Measurements from ENCODE around the gene CARS2.
"Not testable (repeated sequence)": the region's sequence is repeated elsewhere in the genome, so short reads cannot be mapped to it uniquely, and the experiment has no call there.

The CARS2 gene

DNA sequence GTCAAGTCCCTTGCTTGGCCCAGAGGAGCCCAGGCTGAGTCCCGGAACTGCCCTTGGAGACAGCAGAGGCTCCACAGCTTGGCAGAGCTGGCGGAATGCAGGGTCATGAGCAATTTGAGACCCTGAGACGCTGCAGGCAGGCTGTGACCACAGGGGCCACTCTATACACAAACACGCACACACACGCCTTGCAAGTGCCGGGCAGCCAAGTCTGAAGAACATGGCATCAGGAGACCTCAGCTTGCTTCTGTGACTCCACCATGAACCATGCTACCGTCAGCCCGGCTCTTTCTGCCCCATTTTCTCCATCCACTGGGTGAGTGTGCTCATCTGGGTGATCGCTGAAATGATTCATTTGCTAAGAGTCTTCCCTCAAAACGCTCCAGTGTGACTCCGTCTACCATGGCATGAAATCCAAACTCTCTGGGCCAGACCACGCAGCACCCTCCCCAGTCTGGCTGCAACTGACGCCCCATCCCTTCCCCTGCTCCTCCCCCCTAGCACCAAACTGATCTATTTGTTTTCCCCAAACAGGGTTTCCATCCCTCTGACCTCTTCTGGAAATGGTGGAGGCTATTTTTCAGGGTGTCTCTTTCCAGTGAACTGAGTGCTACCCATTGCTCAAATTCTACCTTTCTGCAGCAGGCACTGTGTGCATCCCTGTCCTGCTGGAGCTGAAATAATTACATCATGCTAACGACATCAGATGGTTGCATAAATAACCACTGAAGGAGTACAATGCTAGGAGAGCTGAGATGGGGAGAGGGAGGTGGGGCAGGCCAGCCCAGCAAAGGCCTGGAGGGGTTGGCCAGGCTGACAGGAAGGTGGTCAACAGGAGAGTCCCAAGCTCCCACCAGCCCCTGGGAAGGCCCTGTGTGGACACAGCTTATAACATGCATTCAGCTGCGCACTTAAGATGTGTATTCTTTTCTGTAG is 3.1 kb downstream of the CARS2 start:
- H3K14ac ChIP-seq (ENCODE audit: low read length) = no peak overlapping the region
- H3K79me2 ChIP-seq (ENCODE audit: control insufficient read depth, insufficient read depth, low read length, poor library complexity) = peaks cover 3% of the 10 kb centered on the region
- H3K4me3 ChIP-seq (ENCODE audit: low read depth, low read length) = no peak overlapping the region
- H3K18ac ChIP-seq (ENCODE audit: low read length) = no peak overlapping the region
- H2BK120ac ChIP-seq (ENCODE audit: insufficient read depth, low read length, poor library complexity) = no peak overlapping the region
- no peak overlapping the region for H3K4ac ChIP-seq (ENCODE audit: low read depth, low read length)
- H4K12ac ChIP-seq (ENCODE audit: low read depth, low read length) = no peak overlapping the region
- no peak overlapping the region for H3K9ac ChIP-seq (ENCODE audit: low read length)
- no peak overlapping the region for H2BK12ac ChIP-seq (ENCODE audit: low read length)
- H2BK5ac ChIP-seq (ENCODE audit: low read depth, low read length, poor library complexity) = no peak overlapping the region
- no peak overlapping the region for H4K8ac ChIP-seq (ENCODE audit: low read depth, low read length)
- no peak overlapping the region for H3K4me2 ChIP-seq (ENCODE audit: low read length)
- WGBS (ENCODE audit: extremely low coverage, insufficient coverage, insufficient read length) = no CpG with 5 or more reads among the region's 15 CpGs
- H3K23ac ChIP-seq (ENCODE audit: low read length) = peak overlapping the region; percentile 80
- H2AFZ ChIP-seq (ENCODE audit: insufficient read depth, low read length, poor library complexity) = no peak overlapping the region
- H3K79me1 ChIP-seq (ENCODE audit: low read length) = peaks cover 3% of the 10 kb centered on the region
- peaks cover 3 to 11% of the 10 kb centered on the region in 2 experiments for H3K4me1 ChIP-seq (ENCODE audit: control insufficient read depth in 1 of 2, insufficient read depth in 2 of 2, low read length in 2 of 2)
- peaks cover 16 to 30% of the 10 kb centered on the region in 2 experiments for H3K36me3 ChIP-seq (ENCODE audit: control insufficient read depth in 1 of 2, insufficient read depth in 2 of 2, low read length in 2 of 2)
- H4K91ac ChIP-seq (ENCODE audit: low read depth, low read length) = no peak overlapping the region
- no peak overlapping the region for H3K27ac ChIP-seq (ENCODE audit: low read depth, low read length)
- DNase-seq = no peak
- no peak overlapping the region for H2AK5ac ChIP-seq (ENCODE audit: low read length)
- H3K27me3 ChIP-seq (ENCODE audit: insufficient read depth, low read length) = no peaks in the 10 kb centered on the region
- H3K9me3 ChIP-seq (ENCODE audit: insufficient read depth, low read depth, low read length) = peaks cover 10% of the 10 kb centered on the region

DNA sequence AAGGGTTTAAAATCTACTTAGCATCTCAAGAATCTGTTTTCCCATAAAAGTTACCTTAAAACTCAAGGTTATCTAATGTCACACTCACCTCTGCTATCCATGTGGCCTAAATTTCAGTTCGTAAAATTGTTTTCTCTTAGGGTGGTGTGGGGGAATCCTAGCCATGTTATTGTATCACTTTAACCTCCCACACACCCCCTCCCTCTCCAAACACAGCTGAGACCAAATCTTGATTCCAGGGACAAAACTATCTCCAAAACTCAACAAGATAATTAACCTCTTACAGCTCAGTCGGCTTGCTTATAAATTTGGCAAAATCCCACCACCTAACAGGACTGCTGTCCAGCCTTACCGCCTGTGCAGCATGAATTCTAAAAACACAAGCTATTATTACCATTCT is 3.8 kb downstream of the CARS2 start:
- H3K27ac ChIP-seq (ENCODE audit: low read depth, low read length) = no peak overlapping the region
- no peak overlapping the region for H2AK5ac ChIP-seq (ENCODE audit: low read length)
- no peak overlapping the region for H2BK12ac ChIP-seq (ENCODE audit: low read length)
- H3K18ac ChIP-seq (ENCODE audit: low read length) = no peak overlapping the region
- no peak overlapping the region for H4K8ac ChIP-seq (ENCODE audit: low read depth, low read length)
- no peak overlapping the region for H4K12ac ChIP-seq (ENCODE audit: low read depth, low read length)
- peaks cover 3 to 11% of the 10 kb centered on the region in 2 experiments for H3K4me1 ChIP-seq (ENCODE audit: control insufficient read depth in 1 of 2, insufficient read depth in 2 of 2, low read length in 2 of 2)
- peaks cover 10% of the 10 kb centered on the region for H3K9me3 ChIP-seq (ENCODE audit: insufficient read depth, low read depth, low read length)
- no peak overlapping the region for H2BK120ac ChIP-seq (ENCODE audit: insufficient read depth, low read length, poor library complexity)
- no peaks in the 10 kb centered on the region for H3K27me3 ChIP-seq (ENCODE audit: insufficient read depth, low read length)
- H3K23ac ChIP-seq (ENCODE audit: low read length) = no peak overlapping the region
- peaks cover 3% of the 10 kb centered on the region for H3K79me1 ChIP-seq (ENCODE audit: low read length)
- H3K79me2 ChIP-seq (ENCODE audit: control insufficient read depth, insufficient read depth, low read length, poor library complexity) = peaks cover 3% of the 10 kb centered on the region
- no peak overlapping the region for H4K91ac ChIP-seq (ENCODE audit: low read depth, low read length)
- no peak overlapping the region for H3K14ac ChIP-seq (ENCODE audit: low read length)
- no peak overlapping the region for H3K4ac ChIP-seq (ENCODE audit: low read depth, low read length)
- H3K9ac ChIP-seq (ENCODE audit: low read length) = no peak overlapping the region
- no peak overlapping the region for H3K4me2 ChIP-seq (ENCODE audit: low read length)
- DNase-seq = no peak
- no peak overlapping the region for H2AFZ ChIP-seq (ENCODE audit: insufficient read depth, low read length, poor library complexity)
- no peak overlapping the region for H2BK5ac ChIP-seq (ENCODE audit: low read depth, low read length, poor library complexity)
- WGBS (ENCODE audit: extremely low coverage, insufficient coverage, insufficient read length) = no CpG with 5 or more reads among the region's 3 CpGs
- peaks cover 16 to 32% of the 10 kb centered on the region in 2 experiments for H3K36me3 ChIP-seq (ENCODE audit: control insufficient read depth in 1 of 2, insufficient read depth in 2 of 2, low read length in 2 of 2)
- H3K4me3 ChIP-seq (ENCODE audit: low read depth, low read length) = no peak overlapping the region

DNA sequence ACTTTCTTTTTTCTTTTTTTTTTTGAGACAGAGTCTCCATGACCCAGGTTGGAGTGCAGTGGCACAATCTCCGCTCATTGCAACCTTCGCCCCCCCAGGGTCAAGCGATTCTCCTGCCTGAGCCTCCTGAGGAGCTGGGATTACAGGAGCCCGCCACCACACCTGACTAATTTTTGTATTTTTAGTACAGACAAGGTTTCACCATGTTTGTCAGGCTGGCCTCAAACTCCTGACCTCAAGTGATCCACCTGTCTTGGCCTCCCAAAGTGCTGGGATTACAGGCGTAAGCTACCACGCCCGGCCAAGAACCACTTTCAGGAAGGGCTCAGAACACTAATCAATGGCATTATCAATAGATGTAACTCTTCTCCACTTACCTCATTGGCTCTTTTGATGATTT is 4.9 kb downstream of the CARS2 start:
- peaks cover 21 to 37% of the 10 kb centered on the region in 2 experiments for H3K36me3 ChIP-seq (ENCODE audit: control insufficient read depth in 1 of 2, insufficient read depth in 2 of 2, low read length in 2 of 2)
- not testable (repeated sequence) for H4K91ac ChIP-seq (ENCODE audit: low read depth, low read length); H3K27me3 ChIP-seq (ENCODE audit: insufficient read depth, low read length); H3K79me1 ChIP-seq (ENCODE audit: low read length); H2AFZ ChIP-seq (ENCODE audit: insufficient read depth, low read length, poor library complexity); H2BK120ac ChIP-seq (ENCODE audit: insufficient read depth, low read length, poor library complexity); H3K14ac ChIP-seq (ENCODE audit: low read length); H3K9me3 ChIP-seq (ENCODE audit: insufficient read depth, low read depth, low read length); H2AK5ac ChIP-seq (ENCODE audit: low read length); H3K27ac ChIP-seq (ENCODE audit: low read depth, low read length); H2BK5ac ChIP-seq (ENCODE audit: low read depth, low read length, poor library complexity); H3K4me2 ChIP-seq (ENCODE audit: low read length); H3K18ac ChIP-seq (ENCODE audit: low read length); H3K79me2 ChIP-seq (ENCODE audit: control insufficient read depth, insufficient read depth, low read length, poor library complexity); H4K8ac ChIP-seq (ENCODE audit: low read depth, low read length); H3K9ac ChIP-seq (ENCODE audit: low read length); H2BK12ac ChIP-seq (ENCODE audit: low read length); H3K4ac ChIP-seq (ENCODE audit: low read depth, low read length); H4K12ac ChIP-seq (ENCODE audit: low read depth, low read length); H3K4me1 ChIP-seq (ENCODE audit: control insufficient read depth in 1 of 2, insufficient read depth in 2 of 2, low read length in 2 of 2); H3K23ac ChIP-seq (ENCODE audit: low read length); H3K4me3 ChIP-seq (ENCODE audit: low read depth, low read length); DNase-seq
- WGBS (ENCODE audit: extremely low coverage, insufficient coverage, insufficient read length) = no CpG with 5 or more reads among the region's 7 CpGs

GRCh38 chr13:110700641-110701040 is 5.3 kb downstream of the CARS2 start:
- no CpG with 5 or more reads among the region's 8 CpGs for WGBS (ENCODE audit: extremely low coverage, insufficient coverage, insufficient read length)
- H4K12ac ChIP-seq (ENCODE audit: low read depth, low read length) = no peak overlapping the region
- no peaks in the 10 kb centered on the region for H3K27me3 ChIP-seq (ENCODE audit: insufficient read depth, low read length)
- H4K8ac ChIP-seq (ENCODE audit: low read depth, low read length) = no peak overlapping the region
- no peak overlapping the region for H3K4me3 ChIP-seq (ENCODE audit: low read depth, low read length)
- H2BK12ac ChIP-seq (ENCODE audit: low read length) = no peak overlapping the region
- H3K4me2 ChIP-seq (ENCODE audit: low read length) = no peak overlapping the region
- H3K23ac ChIP-seq (ENCODE audit: low read length) = no peak overlapping the region
- no peak overlapping the region for H2AK5ac ChIP-seq (ENCODE audit: low read length)
- H3K27ac ChIP-seq (ENCODE audit: low read depth, low read length) = no peak overlapping the region
- no peak overlapping the region for H4K91ac ChIP-seq (ENCODE audit: low read depth, low read length)
- H2AFZ ChIP-seq (ENCODE audit: insufficient read depth, low read length, poor library complexity) = no peak overlapping the region
- no peak overlapping the region for H3K4ac ChIP-seq (ENCODE audit: low read depth, low read length)
- H2BK5ac ChIP-seq (ENCODE audit: low read depth, low read length, poor library complexity) = no peak overlapping the region
- no peak overlapping the region for H2BK120ac ChIP-seq (ENCODE audit: insufficient read depth, low read length, poor library complexity)
- H3K79me1 ChIP-seq (ENCODE audit: low read length) = peaks cover 1% of the 10 kb centered on the region
- H3K9ac ChIP-seq (ENCODE audit: low read length) = no peak overlapping the region
- H3K79me2 ChIP-seq (ENCODE audit: control insufficient read depth, insufficient read depth, low read length, poor library complexity) = peaks cover 2% of the 10 kb centered on the region
- H3K18ac ChIP-seq (ENCODE audit: low read length) = no peak overlapping the region
- H3K9me3 ChIP-seq (ENCODE audit: insufficient read depth, low read depth, low read length) = peaks cover 3% of the 10 kb centered on the region
- H3K14ac ChIP-seq (ENCODE audit: low read length) = no peak overlapping the region
- peaks cover 0 to 5% of the 10 kb centered on the region in 2 experiments for H3K4me1 ChIP-seq (ENCODE audit: control insufficient read depth in 1 of 2, insufficient read depth in 2 of 2, low read length in 2 of 2)
- DNase-seq = no peak
- peaks cover 21 to 39% of the 10 kb centered on the region in 2 experiments for H3K36me3 ChIP-seq (ENCODE audit: control insufficient read depth in 1 of 2, insufficient read depth in 2 of 2, low read length in 2 of 2)

Measured in trophoblast cell (in vitro differentiated cells and primary cell).